Left ventricle myocardium inferior (tissue), 1 donor: ENCODE data around the gene KHDC4. TPM values are rescaled to one million over a fixed set of nuclear protein-coding genes. Genes with fewer than 3 reads are reported as not detected.
A peak's percentile ranks its signal among the peaks of the same experiment; 100 is the strongest.

ENCODE experiments used
- DNase-seq: peaks from one replicate; pipeline ENCODE4 v3.0.0-alpha.2; 2020
- H3K27ac ChIP-seq: fragments of 200-600 bp; replicated peaks from 2 replicates; pipeline ENCODE4 v1.8.0; 2021
- H3K27me3 ChIP-seq: fragments of 200-600 bp; 2 replicates; pipeline ENCODE4 v1.8.0; 2021; ENCODE audit warnings: low read depth
- H3K36me3 ChIP-seq: fragments of 200-600 bp; 2 replicates; pipeline ENCODE4 v1.8.0; 2021
- H3K4me1 ChIP-seq: fragments of 200-600 bp; 2 replicates; pipeline ENCODE4 v1.8.0; 2021
- H3K4me3 ChIP-seq: fragments of 200-600 bp; 2 replicates; pipeline ENCODE4 v1.8.0; 2021; ENCODE audit warnings: mild to moderate bottlenecking, moderate library complexity
- H3K9me3 ChIP-seq: fragments of 200-600 bp; replicated peaks from 2 replicates; pipeline ENCODE4 v1.8.0; 2021
- intact Hi-C: fragments of 100-400 bp; cut with micrococcal nuclease; formaldehyde crosslinking; loops from one replicate; pipeline ENCODE4 v1.11.0; 2022
- total RNA-seq: library from RNA; stranded (reverse); fragmentation: NEBNext Ultra II Directional; extraction: Animal tissue kit (Norgen Biotek cat#: 25700); gene quantifications from one replicate; pipeline ENCODE4 v1.2.1, GENCODE V29; 2021
- TF ChIP-seq, protein P1 (sequence below): fragments of 200-600 bp; IDR thresholded peaks from 2 replicates; pipeline ENCODE4 v1.8.0; 2021; ENCODE audit warnings: antibody characterized with exemption, mild to moderate bottlenecking, borderline replicate concordance
- donor health status: DM: no; HTN: yes; CAD: no; lungs with severe emphysema.

KHDC4 gene
- total RNA-seq, 1 donor from 2014 or later: 21.2 TPM

DNA sequence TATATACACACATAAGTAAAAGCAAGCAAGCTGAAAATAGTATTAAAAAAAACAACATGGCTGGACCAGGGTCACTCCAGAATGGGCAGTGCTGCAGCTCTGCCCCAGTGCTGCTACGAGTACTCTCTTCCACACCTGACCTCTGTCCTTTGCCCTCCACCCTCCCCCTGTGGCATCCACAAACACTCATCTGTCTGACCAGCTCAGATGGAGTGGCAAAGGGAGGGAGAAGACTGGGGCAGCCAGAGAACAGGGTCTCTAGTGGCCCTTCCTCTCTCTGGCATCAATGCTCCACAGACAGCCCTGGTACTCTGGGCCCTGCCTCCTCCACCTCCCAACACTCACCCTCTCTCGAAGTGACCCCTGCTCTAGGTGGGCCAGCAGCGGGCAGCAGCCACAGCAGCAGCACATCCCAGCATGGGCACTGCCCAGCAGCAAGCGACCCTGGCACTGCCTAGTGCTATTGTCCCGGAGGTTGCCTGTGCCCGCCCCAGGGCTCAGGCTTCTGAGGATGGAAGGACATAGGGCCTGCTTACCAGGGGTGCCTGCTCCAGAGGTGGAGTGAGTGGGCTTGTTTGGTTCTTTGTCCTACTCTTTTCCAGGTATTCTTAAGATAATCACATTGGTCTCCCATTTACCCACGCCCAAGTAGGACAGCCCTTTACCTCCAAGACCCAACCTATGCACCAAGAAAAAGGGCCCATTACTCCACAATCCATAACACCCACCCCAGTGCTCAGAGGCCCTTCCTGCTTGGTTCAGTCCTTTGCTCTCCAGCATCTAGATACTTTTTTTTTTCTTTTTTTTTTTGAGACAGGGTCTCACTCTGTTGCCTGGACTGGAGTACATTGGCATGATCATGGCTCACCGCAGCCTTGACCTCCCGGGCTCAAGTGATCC lies 37.9 kb upstream of the KHDC4 start:
- no peaks in the 10 kb centered on the region for H3K27me3 ChIP-seq
- peaks cover 99% of the 10 kb centered on the region for H3K4me1 ChIP-seq
- no peak for DNase-seq
- H3K36me3 ChIP-seq: peaks cover 16% of the 10 kb centered on the region
- TF ChIP-seq, protein P1, sequence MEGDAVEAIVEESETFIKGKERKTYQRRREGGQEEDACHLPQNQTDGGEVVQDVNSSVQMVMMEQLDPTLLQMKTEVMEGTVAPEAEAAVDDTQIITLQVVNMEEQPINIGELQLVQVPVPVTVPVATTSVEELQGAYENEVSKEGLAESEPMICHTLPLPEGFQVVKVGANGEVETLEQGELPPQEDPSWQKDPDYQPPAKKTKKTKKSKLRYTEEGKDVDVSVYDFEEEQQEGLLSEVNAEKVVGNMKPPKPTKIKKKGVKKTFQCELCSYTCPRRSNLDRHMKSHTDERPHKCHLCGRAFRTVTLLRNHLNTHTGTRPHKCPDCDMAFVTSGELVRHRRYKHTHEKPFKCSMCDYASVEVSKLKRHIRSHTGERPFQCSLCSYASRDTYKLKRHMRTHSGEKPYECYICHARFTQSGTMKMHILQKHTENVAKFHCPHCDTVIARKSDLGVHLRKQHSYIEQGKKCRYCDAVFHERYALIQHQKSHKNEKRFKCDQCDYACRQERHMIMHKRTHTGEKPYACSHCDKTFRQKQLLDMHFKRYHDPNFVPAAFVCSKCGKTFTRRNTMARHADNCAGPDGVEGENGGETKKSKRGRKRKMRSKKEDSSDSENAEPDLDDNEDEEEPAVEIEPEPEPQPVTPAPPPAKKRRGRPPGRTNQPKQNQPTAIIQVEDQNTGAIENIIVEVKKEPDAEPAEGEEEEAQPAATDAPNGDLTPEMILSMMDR: no peak
- peak overlapping the region; percentile 4 for H3K4me3 ChIP-seq
- intact Hi-C loops: no loop called here
- no peaks in the 10 kb centered on the region for H3K9me3 ChIP-seq
- peak overlapping the region; percentile 99 for H3K27ac ChIP-seq

DNA sequence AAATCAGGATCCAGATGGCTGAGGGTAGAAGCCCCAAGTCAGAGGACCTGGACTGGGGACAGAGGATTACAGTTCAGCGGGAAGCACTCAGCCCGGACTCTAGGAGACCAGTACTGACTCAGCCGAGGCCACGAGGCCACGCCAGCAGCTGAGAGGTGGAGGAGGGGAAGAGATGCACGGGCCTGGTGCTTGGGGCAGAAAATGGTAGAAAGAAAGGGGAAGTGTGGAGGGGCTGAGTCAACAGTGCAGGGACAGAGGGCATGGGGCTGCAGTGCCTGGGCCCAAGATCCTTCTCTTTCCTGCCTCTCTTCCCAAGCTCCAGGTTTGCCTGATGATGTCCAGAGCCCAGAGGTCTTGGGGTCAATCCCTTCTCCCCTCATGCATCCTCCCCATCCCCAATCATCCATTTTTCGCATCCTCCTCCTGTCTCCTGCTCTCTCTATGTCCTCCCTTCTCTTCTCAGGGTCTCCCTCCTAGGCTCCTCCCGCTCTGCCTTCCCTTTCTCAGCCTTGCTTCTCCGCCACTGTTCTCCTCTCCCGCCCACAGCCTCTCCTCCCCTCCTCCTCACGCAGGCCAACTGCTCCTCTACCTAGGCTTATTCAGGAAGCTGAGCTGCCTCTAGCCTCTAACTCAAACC lies 36.4 kb upstream of the KHDC4 start:
- H3K4me1 ChIP-seq: peaks cover 100% of the 10 kb centered on the region
- no peaks in the 10 kb centered on the region for H3K9me3 ChIP-seq
- H3K27me3 ChIP-seq: no peaks in the 10 kb centered on the region
- TF ChIP-seq, protein P1: no peak
- peak overlapping the region; percentile 99 for H3K27ac ChIP-seq
- peak; percentile 66 for DNase-seq
- H3K36me3 ChIP-seq: peaks cover 32% of the 10 kb centered on the region
- peak overlapping the region; percentile 24 for H3K4me3 ChIP-seq
- intact Hi-C loops: no loop called here

DNA sequence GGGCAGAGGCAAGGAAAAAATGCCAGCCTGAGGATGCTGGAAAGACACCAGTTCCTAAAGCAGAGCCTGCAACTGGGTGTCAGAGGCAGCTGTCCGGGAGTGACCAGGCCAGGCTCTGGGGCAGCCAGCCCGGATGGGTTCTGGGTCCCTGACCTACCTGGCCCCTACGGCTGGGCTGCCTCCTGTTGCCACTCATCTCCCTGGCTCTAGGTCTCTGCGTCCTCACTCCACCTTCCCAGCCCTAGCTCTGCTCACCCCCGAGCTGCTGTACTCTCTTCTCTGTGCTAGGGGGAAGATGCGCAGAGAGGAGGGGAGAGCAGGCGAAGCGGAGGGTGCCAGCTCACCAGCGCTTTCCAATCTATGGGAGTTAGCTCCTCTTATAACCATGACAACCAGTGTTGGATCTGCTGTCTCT lies 35.2 kb upstream of the KHDC4 start:
- H3K36me3 ChIP-seq: peaks cover 44% of the 10 kb centered on the region
- H3K9me3 ChIP-seq: no peaks in the 10 kb centered on the region
- H3K4me3 ChIP-seq: peak overlapping the region; percentile 41
- H3K4me1 ChIP-seq: peaks cover 100% of the 10 kb centered on the region
- H3K27ac ChIP-seq: peak overlapping the region; percentile 99
- TF ChIP-seq, protein P1: no peak
- intact Hi-C loops: no loop called here
- no peaks in the 10 kb centered on the region for H3K27me3 ChIP-seq
- no peak for DNase-seq

DNA sequence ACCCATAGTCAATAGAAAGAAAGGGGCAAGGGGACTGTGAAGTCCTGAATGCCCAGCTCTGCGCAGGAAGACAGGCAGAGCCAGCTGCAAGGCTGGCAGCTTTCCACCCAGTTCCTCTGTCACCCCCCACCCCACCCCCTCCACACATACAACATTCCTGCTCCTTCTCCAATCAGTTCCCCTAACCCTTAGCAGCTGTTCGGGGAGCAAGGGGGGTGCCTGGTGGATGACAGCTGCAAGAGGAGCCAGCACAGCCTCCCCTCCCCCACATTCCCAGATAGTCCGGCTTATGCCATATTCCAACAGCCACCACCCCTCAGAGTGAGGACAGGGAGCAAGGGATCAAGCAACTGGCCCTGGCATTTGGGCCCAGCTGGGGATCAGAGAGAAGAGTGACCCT lies 34.5 kb upstream of the KHDC4 start:
- Histone ChIP-seq H3K4me3 (peak overlapping the region; percentile 41), H3K4me1 (peaks cover 97% of the 10 kb centered on the region)
- TF ChIP-seq, protein P1: no peak

DNA sequence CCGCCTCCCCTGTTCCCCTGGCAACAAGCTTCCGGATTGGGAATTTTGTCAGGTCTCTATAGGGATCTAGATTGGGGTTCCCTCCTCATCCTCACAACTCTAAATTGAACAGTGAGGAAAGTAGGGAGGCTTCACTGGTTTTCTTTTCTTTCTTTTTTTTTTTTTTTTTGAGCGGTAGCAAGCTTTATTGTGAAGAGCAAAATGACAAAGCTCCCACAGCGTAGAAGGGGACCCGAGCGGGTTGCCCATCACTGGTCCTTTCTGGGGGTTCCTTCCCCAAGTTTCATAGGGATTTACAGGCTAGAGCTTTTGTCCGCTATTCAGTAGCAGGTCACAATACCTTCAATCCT lies 33.8 kb upstream of the KHDC4 start:
- no peaks in the 10 kb centered on the region for H3K27me3 ChIP-seq
- TF ChIP-seq, protein P1: no peak
- H3K36me3 ChIP-seq: peaks cover 51% of the 10 kb centered on the region
- DNase-seq: no peak
- H3K9me3 ChIP-seq: no peaks in the 10 kb centered on the region
- peaks cover 97% of the 10 kb centered on the region for H3K4me1 ChIP-seq
- peak overlapping the region; percentile 41 for H3K4me3 ChIP-seq
- intact Hi-C loops: no loop called here
- peak overlapping the region; percentile 99 for H3K27ac ChIP-seq

More for the DNA sequence above, 34.5 kb upstream of the KHDC4 start:
- peak; percentile 58 for DNase-seq
- H3K27me3 ChIP-seq: no peaks in the 10 kb centered on the region
- intact Hi-C loops: no loop called here
- H3K36me3 ChIP-seq: peaks cover 46% of the 10 kb centered on the region
- peak overlapping the region; percentile 99 for H3K27ac ChIP-seq
- no peaks in the 10 kb centered on the region for H3K9me3 ChIP-seq
